A673 (cell line): Measurements from ENCODE around the gene GPR183. TPM values are rescaled to one million over a fixed set of nuclear protein-coding genes. Genes with fewer than 3 reads are reported as not detected.

Experiments used
- BruUV-seq: library from RNA; stranded (reverse); fragments of 400-500 nt; replicated peaks from 2 replicates; lab custom pipeline; 2021; lab: Mats Ljungman, UMichigan
- CTCF ChIA-PET: fragments of 300-600 bp; sonication (Branson Sonifier 250); formaldehyde crosslinking; loops from one replicate; lab custom pipeline; 2022; ENCODE audit warnings: antibody characterized with exemption; lab: Charles Lee
- POLR2A ChIA-PET: fragments of 300-600 bp; sonication (Branson Sonifier 250); formaldehyde crosslinking; loops from one replicate; lab custom pipeline; 2022; ENCODE audit warnings: antibody characterized with exemption; ENCODE audit not compliant: low non-redundant PET; lab: Charles Lee
- DNase-seq: peaks from one replicate; pipeline ENCODE4 v3.0.0-alpha.2; 2015; ENCODE audit warnings: low spot score
- H3K27ac ChIP-seq: fragments of 200-600 bp; sonication (generic); 2 replicates; pipeline ENCODE4 v1.5.1; 2016; ENCODE audit warnings: mixed run types, low read depth, mild to moderate bottlenecking, mixed read lengths, antibody characterized with exemption, low read length; ENCODE audit not compliant: poor library complexity, severe bottlenecking
- H3K27me3 ChIP-seq: fragments of 200-600 bp; sonication (generic); replicated peaks from 2 replicates; pipeline ENCODE4 v1.6.1; 2017; ENCODE audit warnings: mixed run types, low read depth, mild to moderate bottlenecking, mixed read lengths, antibody characterized with exemption, low read length; ENCODE audit not compliant: insufficient read depth, poor library complexity
- H3K36me3 ChIP-seq: fragments of 200-600 bp; sonication (generic); 2 replicates; pipeline ENCODE4 v1.6.1; 2016; ENCODE audit warnings: mixed run types, mild to moderate bottlenecking, mixed read lengths, antibody characterized with exemption, low read length; ENCODE audit not compliant: insufficient read depth, poor library complexity, severe bottlenecking
- H3K4me1 ChIP-seq: fragments of 200-600 bp; sonication (generic); 2 replicates; pipeline ENCODE4 v1.6.1; 2017; ENCODE audit warnings: mixed run types, mild to moderate bottlenecking, mixed read lengths, antibody characterized with exemption, low read length; ENCODE audit not compliant: insufficient read depth, poor library complexity, severe bottlenecking
- H3K4me3 ChIP-seq: fragments of 200-600 bp; sonication (generic); 2 replicates; pipeline ENCODE4 v1.5.1; 2016; ENCODE audit warnings: low read depth, mixed run types, mild to moderate bottlenecking, mixed read lengths, low read length; ENCODE audit not compliant: poor library complexity, severe bottlenecking
- H3K9me3 ChIP-seq: fragments of 200-600 bp; sonication (generic); 2 replicates; pipeline ENCODE4 v1.6.1; 2016; ENCODE audit warnings: mixed run types, low read depth, mild to moderate bottlenecking, mixed read lengths, antibody characterized with exemption, low read length; ENCODE audit not compliant: poor library complexity, severe bottlenecking
- EZH2 ChIP-seq: fragments of 200-600 bp; sonication (generic); IDR thresholded peaks from 2 replicates; pipeline ENCODE4 v1.6.1; 2017; ENCODE audit warnings: borderline replicate concordance, low read depth, mild to moderate bottlenecking, mixed read lengths, antibody characterized with exemption, low read length; ENCODE audit not compliant: poor library complexity, severe bottlenecking
- intact Hi-C: fragments of 100-400 bp; cut with micrococcal nuclease; formaldehyde crosslinking; loops from one replicate; pipeline ENCODE4 v1.10.0; 2022; ENCODE audit not compliant: unreplicated experiment
- total RNA-seq: library from RNA; stranded (reverse); gene quantifications from 2 replicates; pipeline ENCODE4 v1.2.3, GENCODE V29; 2021
- TF ChIP-seq, protein P1 (sequence below): fragments of 300-800, 200-600 bp; sonication (generic); conservative IDR thresholded peaks from 2 replicates; pipeline ENCODE4 v1.5.1; 2017; ENCODE audit warnings: low read depth, mild to moderate bottlenecking, antibody characterized with exemption, low read length, moderate library complexity, mixed read lengths

The GPR183 gene
- total RNA-seq, 1 experiment from 2014 or later = not detected

DNA sequence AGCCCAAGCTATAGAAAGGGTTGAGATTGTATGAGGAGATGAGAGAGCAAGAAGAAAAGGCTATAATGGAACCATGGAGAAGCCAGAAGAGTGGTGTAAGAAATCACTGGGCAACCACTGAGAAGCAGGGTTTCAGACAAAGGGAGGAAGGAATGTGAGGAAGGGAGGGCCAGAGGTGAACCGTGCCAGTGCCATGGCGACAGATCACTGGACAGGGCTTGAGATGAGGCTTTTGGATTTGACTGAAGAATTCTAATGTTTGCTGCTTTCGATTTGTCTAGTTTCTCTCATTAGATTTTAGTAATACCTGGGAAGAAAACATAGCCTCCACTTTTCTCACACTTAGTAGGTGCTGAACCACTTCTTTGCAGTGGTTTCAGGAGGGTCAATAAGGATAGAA, 6.3 kb upstream of the GPR183 start:
- no peak for DNase-seq
- Histone ChIP-seq H3K9me3 (no peaks in the 10 kb centered on the region), H3K27ac (no peak overlapping the region), H3K4me1 (no peaks in the 10 kb centered on the region), H3K27me3 (no peaks in the 10 kb centered on the region), H3K36me3 (no peaks in the 10 kb centered on the region), H3K4me3 (no peak overlapping the region)
- BruUV-seq = no TSS peak
- POLR2A ChIA-PET = no interaction called here
- intact Hi-C loops = no loop called here
- CTCF ChIA-PET = no interaction called here
- TF ChIP-seq, protein P1, sequence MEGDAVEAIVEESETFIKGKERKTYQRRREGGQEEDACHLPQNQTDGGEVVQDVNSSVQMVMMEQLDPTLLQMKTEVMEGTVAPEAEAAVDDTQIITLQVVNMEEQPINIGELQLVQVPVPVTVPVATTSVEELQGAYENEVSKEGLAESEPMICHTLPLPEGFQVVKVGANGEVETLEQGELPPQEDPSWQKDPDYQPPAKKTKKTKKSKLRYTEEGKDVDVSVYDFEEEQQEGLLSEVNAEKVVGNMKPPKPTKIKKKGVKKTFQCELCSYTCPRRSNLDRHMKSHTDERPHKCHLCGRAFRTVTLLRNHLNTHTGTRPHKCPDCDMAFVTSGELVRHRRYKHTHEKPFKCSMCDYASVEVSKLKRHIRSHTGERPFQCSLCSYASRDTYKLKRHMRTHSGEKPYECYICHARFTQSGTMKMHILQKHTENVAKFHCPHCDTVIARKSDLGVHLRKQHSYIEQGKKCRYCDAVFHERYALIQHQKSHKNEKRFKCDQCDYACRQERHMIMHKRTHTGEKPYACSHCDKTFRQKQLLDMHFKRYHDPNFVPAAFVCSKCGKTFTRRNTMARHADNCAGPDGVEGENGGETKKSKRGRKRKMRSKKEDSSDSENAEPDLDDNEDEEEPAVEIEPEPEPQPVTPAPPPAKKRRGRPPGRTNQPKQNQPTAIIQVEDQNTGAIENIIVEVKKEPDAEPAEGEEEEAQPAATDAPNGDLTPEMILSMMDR = no peak
- TF ChIP-seq EZH2 = no peak

DNA sequence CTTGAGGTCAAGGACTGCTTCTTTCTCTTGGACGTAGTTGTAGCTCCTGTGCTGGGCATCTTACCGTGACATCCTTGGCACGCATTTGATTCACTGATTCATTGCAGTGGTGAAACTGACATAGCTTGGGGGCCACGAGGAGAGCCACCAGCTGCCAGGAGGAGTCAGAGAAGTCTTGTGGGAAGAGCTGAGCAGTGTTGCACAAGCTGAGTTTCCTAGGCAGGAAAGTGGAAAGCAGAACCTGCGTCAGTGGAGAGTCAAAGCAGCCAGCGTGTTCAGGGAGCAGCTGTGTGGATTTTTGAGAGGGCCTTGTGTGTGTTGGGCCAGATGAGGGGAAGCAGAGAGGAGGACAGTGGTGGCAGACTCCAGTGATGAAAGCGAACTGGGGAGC, 5.3 kb upstream of the GPR183 start:
- intact Hi-C loops = no loop called here
- H3K4me3 ChIP-seq = no peak overlapping the region
- CTCF ChIA-PET = no interaction called here
- no peak overlapping the region for H3K27ac ChIP-seq
- DNase-seq = no peak
- TF ChIP-seq, protein P1 = no peak
- no peak for TF ChIP-seq EZH2
- no TSS peak for BruUV-seq
- no peaks in the 10 kb centered on the region for H3K36me3 ChIP-seq
- no peaks in the 10 kb centered on the region for H3K27me3 ChIP-seq
- no peaks in the 10 kb centered on the region for H3K9me3 ChIP-seq
- no peaks in the 10 kb centered on the region for H3K4me1 ChIP-seq
- POLR2A ChIA-PET = no interaction called here

DNA sequence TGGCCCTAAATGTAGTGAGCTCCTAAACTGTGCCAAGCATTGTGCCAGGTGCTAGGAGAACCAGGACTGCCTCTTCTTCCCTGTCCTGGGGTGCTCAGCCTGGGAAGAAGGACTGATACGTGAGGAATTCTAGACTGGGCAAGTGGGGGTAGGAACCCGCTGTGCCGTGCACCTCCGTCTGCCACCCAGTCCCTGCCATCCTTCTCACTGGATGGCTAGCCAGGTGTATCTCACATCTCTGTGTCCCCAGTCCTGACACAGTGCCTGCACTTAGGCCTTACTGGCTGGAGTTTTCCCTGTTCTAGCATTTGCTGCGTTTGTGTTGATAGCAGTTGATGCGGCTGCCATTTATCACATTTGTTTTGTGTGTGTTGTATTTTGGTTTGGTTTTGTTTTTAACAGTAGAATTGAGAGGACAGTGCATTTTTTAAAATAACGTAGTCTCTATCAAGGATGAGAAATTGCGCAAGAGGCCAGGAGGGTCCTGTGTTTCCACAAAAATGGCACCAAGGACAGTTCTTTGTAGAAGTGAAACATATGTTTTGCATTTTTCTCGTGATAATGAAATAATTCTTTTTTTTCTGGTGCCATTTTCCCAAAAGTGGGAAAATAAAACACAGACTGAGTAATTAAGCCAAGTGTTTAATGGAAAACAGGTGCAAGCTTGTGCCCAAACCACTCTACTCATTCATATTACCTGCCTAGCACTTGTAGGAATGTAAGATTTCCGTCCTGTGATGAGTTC, 4.7 kb upstream of the GPR183 start:
- DNase-seq = no peak
- H3K4me1 ChIP-seq = no peaks in the 10 kb centered on the region

More for the DNA sequence above, 4.7 kb upstream of the GPR183 start:
- TF ChIP-seq EZH2 = no peak
- TF ChIP-seq, protein P1 = no peak
- no peaks in the 10 kb centered on the region for H3K27me3 ChIP-seq
- no TSS peak for BruUV-seq
- ChIA-PET POLR2A (no interaction called here), CTCF (no interaction called here)
- intact Hi-C loops = no loop called here
- no peak overlapping the region for H3K4me3 ChIP-seq
- H3K27ac ChIP-seq = no peak overlapping the region
- no peaks in the 10 kb centered on the region for H3K9me3 ChIP-seq
- H3K36me3 ChIP-seq = no peaks in the 10 kb centered on the region
